SK-N-SH (cell line): ENCODE measurements around the gene NOCT. TPM values are rescaled to one million over a fixed set of nuclear protein-coding genes. Genes with fewer than 3 reads are reported as not detected.

Experiments used
- CTCF ChIA-PET: fragments of 300-600, 350-600 bp; formaldehyde crosslinking; extraction: SDS; loops from one replicate; lab custom pipeline; 2021; lab: Yijun Ruan, JAX
- POLR2A ChIA-PET: fragments of 350-600 bp; sonication (Branson Sonifier 250); formaldehyde crosslinking; extraction: SDS; loops from one replicate; lab custom pipeline; 2020; ENCODE audit warnings: antibody characterized with exemption, inconsistent platforms; lab: Yijun Ruan, JAX
- DNase-seq: peaks from one replicate; pipeline ENCODE4 v3.0.0; 2012
- H2AFZ ChIP-seq: fragments of 200-600 bp; sonication (generic); 2 replicates; pipeline ENCODE4 v1.8.1; 2016; ENCODE audit warnings: antibody characterized with exemption, mild to moderate bottlenecking, low read depth
- H3F3A ChIP-seq: fragments of 200-600 bp; sonication (generic); replicated peaks from 2 replicates; pipeline ENCODE3; 2016; ENCODE audit warnings: antibody characterized with exemption, mild to moderate bottlenecking; ENCODE audit not compliant: insufficient read depth
- H3K27ac ChIP-seq, 2 experiments: fragments of 200-500 bp in 1 of 2; fragments of 200-600 bp in 1 of 2; sonication (Bioruptor generic) in 1 of 2; sonication (generic), shearing (Covaris generic) in 1 of 2; 2 replicates each; pipeline versions ENCODE4 v1.5.1 to v1.6.1; 2014 to 2016; ENCODE audit warnings: low read depth in 2 of 2, inconsistent platforms in 1 of 2, low read length in 1 of 2, mild to moderate bottlenecking in 1 of 2, mixed read lengths in 1 of 2
- H3K27me3 ChIP-seq: fragments of 200-600 bp; sonication (generic), shearing (Covaris generic); 2 replicates; pipeline ENCODE4 v1.6.1; 2016; ENCODE audit warnings: mixed run types; ENCODE audit not compliant: insufficient read depth
- H3K36me3 ChIP-seq, 2 experiments: fragments of 200-500 bp in 1 of 2; fragments of 200-600 bp in 1 of 2; sonication (Bioruptor generic) in 1 of 2; sonication (generic) in 1 of 2; replicated peaks in 1 of 2; 2 replicates each; pipeline versions ENCODE3 to v1.5.1; 2014 to 2016; ENCODE audit warnings: low read length in 1 of 2, mild to moderate bottlenecking in 1 of 2; ENCODE audit not compliant: insufficient read depth in 2 of 2, control insufficient read depth in 1 of 2
- H3K4me1 ChIP-seq, 2 experiments: fragments of 200-500 bp in 1 of 2; fragments of 200-600 bp in 1 of 2; sonication (Bioruptor generic) in 1 of 2; sonication (generic), shearing (Covaris generic) in 1 of 2; 2 replicates each; pipeline versions ENCODE4 v1.5.1 to v1.6.1; 2014 to 2016; ENCODE audit warnings: low read depth in 1 of 2, low read length in 1 of 2, mixed run types in 1 of 2; ENCODE audit not compliant: insufficient read depth in 2 of 2, control insufficient read depth in 1 of 2
- H3K4me2 ChIP-seq: fragments of 200-600 bp; sonication (generic), shearing (Covaris generic); 2 replicates; pipeline ENCODE4 v1.6.1; 2017; ENCODE audit warnings: mixed run types
- H3K4me3 ChIP-seq, 2 experiments: fragments of 200-500 bp in 1 of 2; fragments of 200-600 bp in 1 of 2; sonication (Bioruptor generic) in 1 of 2; sonication (generic), shearing (Covaris generic) in 1 of 2; 2 replicates each; pipeline versions ENCODE4 v1.5.1 to v1.8.1; 2014 to 2016; ENCODE audit warnings: low read depth in 2 of 2, inconsistent platforms in 1 of 2, low read length in 1 of 2, mild to moderate bottlenecking in 1 of 2, mixed read lengths in 1 of 2, moderate library complexity in 1 of 2
- H3K79me2 ChIP-seq: fragments of 200-600 bp; sonication (generic); 2 replicates; pipeline ENCODE4 v1.8.1; 2017; ENCODE audit warnings: mild to moderate bottlenecking; ENCODE audit not compliant: insufficient read depth
- H3K9ac ChIP-seq: fragments of 200-600 bp; sonication (generic); 2 replicates; pipeline ENCODE4 v1.6.1; 2017; ENCODE audit warnings: mixed run types
- H3K9me2 ChIP-seq: fragments of 200-600 bp; sonication (generic); 2 replicates; pipeline ENCODE4 v1.6.1; 2017; ENCODE audit warnings: mixed run types
- H3K9me3 ChIP-seq: fragments of 200-600 bp; sonication (generic); 2 replicates; pipeline ENCODE4 v1.6.1; 2017; ENCODE audit warnings: mixed run types, mild to moderate bottlenecking, moderate library complexity
- H4K20me1 ChIP-seq: fragments of 200-600 bp; sonication (generic); 2 replicates; pipeline ENCODE4 v1.6.1; 2017; ENCODE audit warnings: mild to moderate bottlenecking, mixed run types; ENCODE audit not compliant: insufficient read depth
- CHD2 ChIP-seq: fragments of 150-350 bp; IDR thresholded peaks from 2 replicates; pipeline ENCODE4 v1.6.1; 2018; ENCODE audit warnings: low read length; ENCODE audit not compliant: partially characterized antibody
- ELF1 ChIP-seq: IDR thresholded peaks from 2 replicates; pipeline ENCODE4 v1.4.0; 2012
- FOSL2 ChIP-seq: IDR thresholded peaks from 2 replicates; pipeline ENCODE4 v1.4.0; 2012; ENCODE audit warnings: low read depth, mild to moderate bottlenecking, moderate library complexity, borderline replicate concordance
- FOXJ3 ChIP-seq: sonication (generic); formaldehyde crosslinking; IDR thresholded peaks from 2 replicates; pipeline ENCODE4 v1.5.1; 2020; ENCODE audit warnings: mild to moderate bottlenecking, missing genetic modification reagents
- FOXM1 ChIP-seq: IDR thresholded peaks from 2 replicates; pipeline ENCODE4 v1.4.0; 2012; ENCODE audit warnings: low read depth, mild to moderate bottlenecking
- IRF3 ChIP-seq: fragments of 150-350 bp; IDR thresholded peaks from 2 replicates; pipeline ENCODE4 v1.6.1; 2016; ENCODE audit warnings: mild to moderate bottlenecking, low read depth, low read length
- MEF2A ChIP-seq: IDR thresholded peaks from 2 replicates; pipeline ENCODE4 v1.4.0; 2012; ENCODE audit warnings: low read depth, borderline replicate concordance
- MXI1 ChIP-seq: IDR thresholded peaks from 2 replicates; pipeline ENCODE4 v1.6.1; 2012; ENCODE audit warnings: mild to moderate bottlenecking, low read depth, low read length, improper control_type of control experiment
- NFIC ChIP-seq: IDR thresholded peaks from 2 replicates; pipeline ENCODE4 v1.4.0; 2012; ENCODE audit warnings: borderline replicate concordance
- PBX3 ChIP-seq: IDR thresholded peaks from 2 replicates; pipeline ENCODE4; 2012
- POLR2AphosphoS5 ChIP-seq: IDR thresholded peaks from 2 replicates; pipeline ENCODE4 v1.6.1; 2012; ENCODE audit warnings: low read depth, low read length
- RCOR1 ChIP-seq: fragments of 150-350 bp; IDR thresholded peaks from 2 replicates; pipeline ENCODE4 v1.6.1; 2017; ENCODE audit warnings: antibody characterized with exemption, low read length
- RXRA ChIP-seq: IDR thresholded peaks from 2 replicates; pipeline ENCODE4 v1.4.0; 2012; ENCODE audit warnings: low read depth, mild to moderate bottlenecking, borderline replicate concordance
- TEAD4 ChIP-seq: IDR thresholded peaks from 2 replicates; pipeline ENCODE4 v1.4.0; 2012; ENCODE audit warnings: mild to moderate bottlenecking, borderline replicate concordance; ENCODE audit not compliant: insufficient read depth
- USF1 ChIP-seq: IDR thresholded peaks from 2 replicates; pipeline ENCODE4 v1.4.0; 2012; ENCODE audit warnings: low read depth, borderline replicate concordance
- USF2 ChIP-seq: fragments of 150-350 bp; IDR thresholded peaks from 2 replicates; pipeline ENCODE4 v1.6.1; 2017; ENCODE audit warnings: antibody characterized with exemption, low read length, low read depth, borderline replicate concordance
- WGBS: methylation state at CpG from one replicate; pipeline ENCODE4 v1.1.6; 2017; ENCODE audit warnings: low lambda C conversion rate; 5-methylcytosine and 5-hydroxymethylcytosine counted together
- polyA plus RNA-seq, 3 experiments: library from polyadenylated mRNA; depleted of rRNA; stranded (reverse); fragments of >200 nt; gene quantifications; 2 replicates each; pipeline ENCODE4 v1.2.3, GENCODE V29; 2012
- TF ChIP-seq, protein P1 (sequence below): IDR thresholded peaks from 2 replicates; pipeline ENCODE4 v1.4.0; 2012; ENCODE audit warnings: low read depth

NOCT gene
- polyA plus RNA-seq, 1 of the 3 experiments (the other 2 are of a cell fraction) = 3.8 TPM

DNA sequence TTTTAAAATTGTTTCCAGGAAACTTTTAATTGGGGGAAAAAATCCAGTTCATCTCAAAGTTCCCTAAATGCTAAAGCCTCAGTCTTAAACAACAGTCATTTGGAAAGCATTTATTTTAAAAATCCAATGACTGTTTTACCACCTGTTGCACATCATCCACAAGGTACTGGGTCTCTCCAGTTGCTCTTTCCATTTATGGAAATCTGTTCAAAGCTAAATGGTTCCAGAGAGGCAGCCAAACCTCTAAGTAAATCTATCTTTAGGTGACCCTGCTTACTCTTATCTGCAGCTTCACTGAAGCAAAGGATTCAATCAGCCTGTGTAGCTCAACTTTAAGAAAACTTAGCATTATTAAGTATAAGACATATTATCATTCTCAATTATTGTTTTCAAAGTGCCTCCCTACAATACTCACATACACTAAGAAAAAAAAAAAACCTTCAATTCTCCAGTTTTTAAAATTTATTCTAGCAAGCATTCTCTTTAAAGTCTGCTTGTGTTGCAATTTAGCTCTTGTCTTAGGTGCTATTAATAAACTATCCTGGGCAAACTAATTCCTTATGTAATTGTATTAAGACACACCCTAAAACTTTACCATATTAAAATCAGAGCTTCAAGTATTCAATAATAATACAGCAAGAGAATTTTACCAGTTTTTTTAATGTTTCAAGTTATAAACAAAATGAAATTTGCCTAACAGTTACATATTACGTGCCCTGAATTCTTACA, 60.6 kb downstream of the NOCT start:
- 97% methylated on average over 1 of the region's 1 CpG for WGBS
- Histone ChIP-seq H2AFZ (no peak overlapping the region), H3K9me2 (no peaks in the 10 kb centered on the region), H3K9ac (no peak overlapping the region), H3K4me2 (no peak overlapping the region), H4K20me1 (peaks cover 71% of the 10 kb centered on the region), H3K36me3 (peaks cover 22 to 28% of the 10 kb centered on the region in 2 experiments), H3K4me3 (no peak overlapping the region), H3K9me3 (no peaks in the 10 kb centered on the region), H3K27ac (no peak overlapping the region), H3K79me2 (peaks cover 95% of the 10 kb centered on the region), H3K27me3 (no peaks in the 10 kb centered on the region), H3K4me1 (peaks cover 0 to 3% of the 10 kb centered on the region in 2 experiments; a peak in 1 of 4 replicates), H3F3A (no peaks in the 10 kb centered on the region)
- POLR2A ChIA-PET = no interaction called here
- DNase-seq = no peak
- no peak for TF ChIP-seq RXRA
- TF ChIP-seq PBX3 = no peak
- TF ChIP-seq, protein P1, sequence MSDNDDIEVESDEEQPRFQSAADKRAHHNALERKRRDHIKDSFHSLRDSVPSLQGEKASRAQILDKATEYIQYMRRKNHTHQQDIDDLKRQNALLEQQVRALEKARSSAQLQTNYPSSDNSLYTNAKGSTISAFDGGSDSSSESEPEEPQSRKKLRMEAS = no peak
- TF ChIP-seq USF1 = no peak
- TF ChIP-seq IRF3 = no peak
- no peak for TF ChIP-seq RCOR1
- no peak for TF ChIP-seq TEAD4
- no peak for TF ChIP-seq CHD2
- TF ChIP-seq POLR2AphosphoS5 = no peak
- TF ChIP-seq ELF1 = no peak
- TF ChIP-seq MEF2A = no peak
- no peak for TF ChIP-seq FOXJ3 (CRISPR knock-in tag)
- TF ChIP-seq NFIC = no peak
- TF ChIP-seq USF2 = no peak
- no peak for TF ChIP-seq FOXM1
- no peak for TF ChIP-seq FOSL2
- no peak for TF ChIP-seq MXI1
- CTCF ChIA-PET = interaction anchor here (0.5 to 1.6 kb wide), 2 partner anchors 9 to 46 kb away, joined by 3 to 5 read pairs; no protein-coding TSS in a partner anchor
